Loucy (cell line): ENCODE results near the gene PRM3.

ENCODE experiments used
- H2AFZ ChIP-seq: fragments of 200-600 bp; sonication (generic); 2 replicates; pipeline ENCODE4 v1.6.0; 2016; ENCODE audit warnings: antibody characterized with exemption, mild to moderate bottlenecking, low read length, moderate library complexity
- H3F3A ChIP-seq: fragments of 200-600 bp; 2 replicates; pipeline ENCODE4 v1.6.0; 2016; ENCODE audit warnings: antibody characterized with exemption, low read depth, mild to moderate bottlenecking
- H3K27me3 ChIP-seq: fragments of 200-600 bp; sonication (generic); 2 replicates; pipeline ENCODE4 v1.6.1; 2014; ENCODE audit warnings: low read length, mild to moderate bottlenecking; ENCODE audit not compliant: insufficient read depth, poor library complexity, severe bottlenecking
- H3K36me3 ChIP-seq: fragments of 200-600 bp; sonication (generic); 2 replicates; pipeline ENCODE4 v1.6.1; 2016; ENCODE audit warnings: low read length; ENCODE audit not compliant: insufficient read depth
- H3K4me1 ChIP-seq: fragments of 200-600 bp; sonication (generic); 2 replicates; pipeline ENCODE4 v1.5.1; 2014; ENCODE audit warnings: low read length, mild to moderate bottlenecking; ENCODE audit not compliant: insufficient read depth, poor library complexity, severe bottlenecking
- H3K4me2 ChIP-seq: fragments of 200-600 bp; sonication (generic); 2 replicates; pipeline ENCODE4 v1.6.0; 2014; ENCODE audit warnings: antibody characterized with exemption, low read length, low read depth, mild to moderate bottlenecking; ENCODE audit not compliant: poor library complexity, severe bottlenecking
- H3K4me3 ChIP-seq: fragments of 200-600 bp; sonication (generic); 2 replicates; pipeline ENCODE4 v1.5.1; 2014; ENCODE audit warnings: low read length, mild to moderate bottlenecking, mixed read lengths; ENCODE audit not compliant: poor library complexity, severe bottlenecking
- H3K79me2 ChIP-seq: fragments of 200-600 bp; sonication (generic); 2 replicates; pipeline ENCODE4 v1.6.1; 2014; ENCODE audit warnings: low read length; ENCODE audit not compliant: insufficient read depth
- H3K9ac ChIP-seq: fragments of 200-600 bp; sonication (generic); 2 replicates; pipeline ENCODE4 v1.6.0; 2014; ENCODE audit warnings: mild to moderate bottlenecking, low read depth, low read length, moderate library complexity; ENCODE audit not compliant: poor library complexity, severe bottlenecking
- H3K9me2 ChIP-seq: fragments of 200-600 bp; sonication (generic); replicated peaks from 2 replicates; pipeline ENCODE4 v1.6.1; 2016; ENCODE audit warnings: low read depth, low read length, mixed read lengths
- H3K9me3 ChIP-seq: fragments of 200-600 bp; sonication (generic); 2 replicates; pipeline ENCODE4 v1.6.1; 2014; ENCODE audit warnings: mild to moderate bottlenecking, antibody characterized with exemption, low read length, low read depth; ENCODE audit not compliant: insufficient read depth
- H4K20me1 ChIP-seq: fragments of 200-600 bp; sonication (generic); 2 replicates; pipeline ENCODE4 v1.6.0; 2014; ENCODE audit warnings: antibody characterized with exemption, low read length, mild to moderate bottlenecking; ENCODE audit not compliant: insufficient read depth, poor library complexity, severe bottlenecking
- EZH2phosphoT487 ChIP-seq: fragments of 200-600 bp; IDR thresholded peaks from 2 replicates; pipeline ENCODE4 v1.6.1; 2018; ENCODE audit warnings: antibody characterized with exemption, mild to moderate bottlenecking, moderate library complexity, borderline replicate concordance
- TF ChIP-seq, protein P1 (sequence below): fragments of 200-600 bp; sonication (generic); conservative IDR thresholded peaks from 2 replicates; pipeline ENCODE4 v1.5.1; 2014; ENCODE audit warnings: mild to moderate bottlenecking, antibody characterized with exemption, low read length

Gene PRM3

GRCh38 chr16:11232852-11233726 lies 40.3 kb downstream of the PRM3 start:
- H3K4me1 ChIP-seq = peaks cover 20% of the 10 kb centered on the region
- H3K4me2 ChIP-seq = peak overlapping the region; percentile 74
- H2AFZ ChIP-seq = peak overlapping the region; percentile 73
- peak overlapping the region; percentile 65 for H3K4me3 ChIP-seq
- TF ChIP-seq, protein P1, sequence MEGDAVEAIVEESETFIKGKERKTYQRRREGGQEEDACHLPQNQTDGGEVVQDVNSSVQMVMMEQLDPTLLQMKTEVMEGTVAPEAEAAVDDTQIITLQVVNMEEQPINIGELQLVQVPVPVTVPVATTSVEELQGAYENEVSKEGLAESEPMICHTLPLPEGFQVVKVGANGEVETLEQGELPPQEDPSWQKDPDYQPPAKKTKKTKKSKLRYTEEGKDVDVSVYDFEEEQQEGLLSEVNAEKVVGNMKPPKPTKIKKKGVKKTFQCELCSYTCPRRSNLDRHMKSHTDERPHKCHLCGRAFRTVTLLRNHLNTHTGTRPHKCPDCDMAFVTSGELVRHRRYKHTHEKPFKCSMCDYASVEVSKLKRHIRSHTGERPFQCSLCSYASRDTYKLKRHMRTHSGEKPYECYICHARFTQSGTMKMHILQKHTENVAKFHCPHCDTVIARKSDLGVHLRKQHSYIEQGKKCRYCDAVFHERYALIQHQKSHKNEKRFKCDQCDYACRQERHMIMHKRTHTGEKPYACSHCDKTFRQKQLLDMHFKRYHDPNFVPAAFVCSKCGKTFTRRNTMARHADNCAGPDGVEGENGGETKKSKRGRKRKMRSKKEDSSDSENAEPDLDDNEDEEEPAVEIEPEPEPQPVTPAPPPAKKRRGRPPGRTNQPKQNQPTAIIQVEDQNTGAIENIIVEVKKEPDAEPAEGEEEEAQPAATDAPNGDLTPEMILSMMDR = no peak
- no peak for TF ChIP-seq EZH2phosphoT487
- no peaks in the 10 kb centered on the region for H3F3A ChIP-seq
- H3K9me3 ChIP-seq = no peaks in the 10 kb centered on the region
- peak overlapping the region; percentile 72 for H3K9ac ChIP-seq
- H3K9me2 ChIP-seq = no peaks in the 10 kb centered on the region
- no peaks in the 10 kb centered on the region for H4K20me1 ChIP-seq
- no peaks in the 10 kb centered on the region for H3K79me2 ChIP-seq
- H3K27me3 ChIP-seq = no peaks in the 10 kb centered on the region
- H3K36me3 ChIP-seq = no peaks in the 10 kb centered on the region

GRCh38 chr16:11232302-11232851 lies 41.1 kb downstream of the PRM3 start:
- Histone ChIP-seq H3K79me2 (no peaks in the 10 kb centered on the region), H3K27me3 (no peaks in the 10 kb centered on the region), H3K9ac (peak overlapping the region; percentile 72), H3K4me1 (peaks cover 20% of the 10 kb centered on the region), H2AFZ (peak overlapping the region; percentile 73; the same call in 1 of the 2 replicates), H4K20me1 (no peaks in the 10 kb centered on the region), H3K4me2 (peak overlapping the region; percentile 74), H3K4me3 (peak overlapping the region; percentile 65), H3K36me3 (no peaks in the 10 kb centered on the region), H3F3A (no peaks in the 10 kb centered on the region), H3K9me3 (no peaks in the 10 kb centered on the region), H3K9me2 (no peaks in the 10 kb centered on the region)
- TF ChIP-seq, protein P1 = no peak
- no peak for TF ChIP-seq EZH2phosphoT487

DNA sequence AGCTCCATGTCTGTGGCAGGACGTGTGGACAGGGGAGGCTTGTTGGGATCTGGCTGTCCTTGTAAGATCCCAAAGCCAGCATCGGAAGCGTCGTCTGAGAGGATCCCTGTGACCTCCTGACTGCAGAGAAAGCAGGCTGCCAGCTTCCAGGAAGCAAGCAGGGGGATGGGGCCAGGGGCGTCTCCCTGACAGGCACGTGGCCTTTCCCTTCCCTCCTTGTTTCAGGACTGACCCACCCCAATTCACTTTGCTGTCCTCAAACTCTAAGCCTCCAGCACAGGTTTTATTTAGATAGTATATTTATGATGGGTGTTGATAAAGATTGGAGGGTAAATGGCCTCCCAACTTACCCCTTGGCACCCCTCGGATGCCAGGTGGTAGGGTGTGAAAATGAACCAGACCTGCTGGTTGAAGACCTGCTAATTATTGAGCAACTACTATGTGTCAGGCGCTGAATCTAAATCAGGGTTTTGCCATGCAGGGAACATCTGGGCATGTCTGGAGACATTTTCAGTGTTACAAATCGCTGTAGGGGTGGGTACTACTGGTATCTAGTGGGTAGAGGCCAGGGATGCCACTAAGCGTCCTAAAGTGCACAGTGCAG lies 42.0 kb downstream of the PRM3 start:
- H3F3A ChIP-seq = no peaks in the 10 kb centered on the region
- no peaks in the 10 kb centered on the region for H4K20me1 ChIP-seq
- H3K9me3 ChIP-seq = no peaks in the 10 kb centered on the region
- H2AFZ ChIP-seq = no peak overlapping the region
- H3K36me3 ChIP-seq = no peaks in the 10 kb centered on the region
- no peak overlapping the region for H3K9ac ChIP-seq
- peaks cover 20% of the 10 kb centered on the region for H3K4me1 ChIP-seq
- no peak for TF ChIP-seq EZH2phosphoT487
- TF ChIP-seq, protein P1 = no peak
- no peak overlapping the region for H3K4me3 ChIP-seq
- no peaks in the 10 kb centered on the region for H3K9me2 ChIP-seq
- H3K27me3 ChIP-seq = no peaks in the 10 kb centered on the region
- no peak overlapping the region for H3K4me2 ChIP-seq
- H3K79me2 ChIP-seq = no peaks in the 10 kb centered on the region
